ENCODE data around the gene EXOC4. TPM values are rescaled to one million over a fixed set of nuclear protein-coding genes. Genes with fewer than 3 reads are reported as not detected.

EXOC4 gene
- 88.7 and 134 TPM in 2 replicates for total RNA-seq

DNA sequence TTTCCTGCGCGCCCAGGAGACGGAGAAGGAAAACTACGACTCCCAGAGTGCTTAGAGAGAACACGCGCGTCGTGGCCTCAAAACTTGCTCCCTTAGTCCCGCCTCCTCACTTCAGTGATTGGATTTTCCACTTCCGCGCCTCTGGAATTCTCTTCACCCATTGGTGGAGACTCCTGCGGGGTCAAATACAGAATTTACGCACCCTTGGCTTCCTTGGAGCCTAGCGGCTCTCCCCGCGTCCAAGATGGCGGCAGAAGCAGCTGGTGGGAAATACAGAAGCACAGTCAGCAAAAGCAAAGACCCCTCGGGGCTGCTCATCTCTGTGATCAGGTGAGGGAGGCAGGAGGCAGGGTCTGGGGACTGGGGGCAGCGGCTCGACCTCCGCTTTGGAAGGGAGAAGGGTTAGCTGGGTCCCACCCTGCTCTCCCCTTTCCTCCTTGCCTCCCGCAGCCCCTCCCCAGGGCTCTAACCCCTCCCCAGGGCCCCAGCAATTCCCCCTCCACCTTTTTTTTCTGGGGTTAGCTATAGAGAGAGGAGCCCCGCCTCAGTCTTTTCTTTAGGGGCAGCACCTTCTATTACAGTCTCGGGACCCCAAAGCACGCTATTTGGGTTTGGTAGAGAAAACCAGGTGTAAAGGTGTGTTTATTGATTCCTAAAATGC is at the start of gene EXOC4:
Gene EXOC4 (plus strand): TSS at position 221 of the 661 bp plus-strand sequence.

Other genes with a start within 250 kb of the EXOC4 start
- gene CHCHD3, start 171.0 kb upstream of the EXOC4 start, total RNA-seq, result 58.6 and 78.0 TPM in 2 replicates

Data from bladder microvascular endothelial cell (primary cell).